Spleen (tissue), 11 donors: ENCODE data around the gene NKX6-2. TPM values are rescaled to one million over a fixed set of nuclear protein-coding genes. Genes with fewer than 3 reads are reported as not detected.

Experiments used
- DNase-seq: peaks from one replicate; pipeline ENCODE4 v3.0.0-alpha.2; 2020
- H3K27ac ChIP-seq, 8 donors: fragments of 200-600 bp; sonication (generic) in 7 of 8; 1 replicate in 4 of 8; 2 replicates in 4 of 8; pipeline versions ENCODE4 v1.5.0 to v1.8.0; 2016 to 2021; ENCODE audit warnings: inconsistent platforms in 4 of 8, mild to moderate bottlenecking in 4 of 8, moderate library complexity in 1 of 8
- H3K27me3 ChIP-seq, 7 donors: fragments of 200-600 bp; sonication (generic) in 6 of 7; replicated peaks in 1 of 7; 1 replicate in 4 of 7; 2 replicates in 3 of 7; pipeline versions ENCODE4 v1.5.0 to v1.8.0; 2016 to 2021; ENCODE audit warnings: inconsistent platforms in 3 of 7, mild to moderate bottlenecking in 1 of 7
- H3K36me3 ChIP-seq, 6 donors: fragments of 200-600 bp; sonication (generic) in 5 of 6; 1 replicate in 4 of 6; 2 replicates in 2 of 6; pipeline versions ENCODE4 v1.5.0 to v1.8.0; 2016 to 2021; ENCODE audit warnings: inconsistent platforms in 2 of 6
- H3K4me1 ChIP-seq, 6 donors: fragments of 200-600 bp; sonication (generic) in 5 of 6; 1 replicate in 3 of 6; 2 replicates in 3 of 6; pipeline versions ENCODE4 v1.5.0 to v1.8.0; 2016 to 2021; ENCODE audit warnings: inconsistent platforms in 3 of 6
- H3K4me3 ChIP-seq, 8 donors: fragments of 200-600 bp; sonication (generic) in 7 of 8; 1 replicate in 4 of 8; 2 replicates in 4 of 8; pipeline versions ENCODE4 v1.5.0 to v1.8.0; 2016 to 2021; ENCODE audit warnings: inconsistent platforms in 4 of 8, mild to moderate bottlenecking in 4 of 8, moderate library complexity in 2 of 8
- H3K9me3 ChIP-seq, 8 donors: fragments of 200-600 bp; sonication (generic) in 7 of 8; 1 replicate in 4 of 8; 2 replicates in 4 of 8; pipeline versions ENCODE4 v1.5.0 to v1.8.0; 2016 to 2021; ENCODE audit warnings: inconsistent platforms in 4 of 8
- CTCF ChIP-seq, 11 experiments: fragments of 200-600 bp in 7 of 11; fragments of 450-650 bp in 4 of 11; sonication (generic) in 4 of 11; IDR thresholded peaks in 8 of 11; conservative IDR thresholded peaks in 3 of 11; 1 replicate in 7 of 11; 2 replicates in 4 of 11; pipeline versions ENCODE4 v1.4.0 to v1.8.0; 2016 to 2021; ENCODE audit warnings: antibody characterized with exemption in 11 of 11, inconsistent platforms in 4 of 11, mild to moderate bottlenecking in 1 of 11
- POLR2A ChIP-seq, 3 donors: fragments of 450-650 bp; IDR thresholded peaks; one replicate each; pipeline ENCODE4 v1.5.1; 2017; ENCODE audit warnings: antibody characterized with exemption in 3 of 3, mild to moderate bottlenecking in 1 of 3
- POLR2AphosphoS5 ChIP-seq, 3 donors: sonication (generic); formaldehyde crosslinking; IDR thresholded peaks; one replicate each; pipeline ENCODE4 v1.5.1; 2017; ENCODE audit warnings: antibody characterized with exemption in 3 of 3
- WGBS, 5 donors: extraction: QIAGEN DNeasy Blood & Tissue Kit in 3 of 5; methylation state at CpG; one replicate each; pipeline versions ENCODE4 v1.1.5 to v1.1.7; 2013 to 2018; 5-methylcytosine and 5-hydroxymethylcytosine counted together
- intact Hi-C: fragments of 100-400 bp; cut with DNase I; formaldehyde crosslinking; loops from one replicate; pipeline ENCODE4 v1.15.0; 2023; ENCODE audit warnings: low total_unique reads
- polyA plus RNA-seq, 3 donors: library from polyadenylated mRNA; stranded (reverse); fragments of 200-250 nt; gene quantifications; one replicate each; pipeline ENCODE4 v1.2.1, GENCODE V29; 2013
- total RNA-seq, 7 donors: library from RNA; depleted of rRNA in 3 of 7; stranded (reverse); fragments of >200 nt in 3 of 7; fragmentation: NEBNext Ultra II Directional in 4 of 7; extraction: Animal tissue kit (Norgen Biotek cat#: 25700) in 4 of 7; gene quantifications; one replicate each; pipeline versions ENCODE4 v1.1.0 to v1.2.1, GENCODE V29; 2016 to 2021
- donor health status: healthy with polysubstance abuse.
- donor health status: DM: no; HTN: no; CAD: no; lungs with moderate emphysema.
- donor health status: DM: no; HTN: no; CAD: no.
- donor health status: Bipolar disorder and iron deficiency.
- donor health status: healthy.
- donor health status: DM: no; HTN: no; CAD: no.
- donor health status: DM: yes; HTN: yes; CAD: no.

Gene NKX6-2
- total and polyA plus RNA-seq, 10 donors = 0.03 to 0.08 TPM; not detected in 8

GRCh38 chr10:132733926-132734325 is 52.0 kb downstream of the NKX6-2 start:
- no peak for DNase-seq
- 92 to 99% (median 95%) methylated on average over 15 to 19 of the region's 19 CpGs for WGBS, 5 donors
- no peaks in the 10 kb centered on the region for H3K9me3 ChIP-seq
- no peak overlapping the region for H3K27ac ChIP-seq
- H3K4me3 ChIP-seq = no peak overlapping the region
- no peak for TF ChIP-seq CTCF (IDR thresholded peaks at IDR 0.05 in 8 of 11, conservative IDR thresholded peaks at IDR 0.05 in 3 of 11)
- no peak for TF ChIP-seq POLR2A (IDR thresholded peaks at IDR 0.05)
- TF ChIP-seq POLR2AphosphoS5 (IDR thresholded peaks at IDR 0.05) = no peak
- no peaks in the 10 kb centered on the region for H3K27me3 ChIP-seq
- intact Hi-C loops = no loop called here
- H3K4me1 ChIP-seq = no peaks in the 10 kb centered on the region
- H3K36me3 ChIP-seq = peaks cover 0 to 96% (median 29%) of the 10 kb centered on the region in 6 donors

Other genes with a start within 250 kb of the NKX6-2 start
- gene INPP5A, start 248.4 kb downstream of the NKX6-2 start, total RNA-seq = 10 to 100 TPM; 24.7 to 41.3 (median 33.7) TPM
- gene INPP5A, start 248.4 kb downstream of the NKX6-2 start, polyA plus RNA-seq = 10 to 100 TPM; 11.1 to 16.5 (median 11.7) TPM
- gene CFAP46, start 156.4 kb upstream of the NKX6-2 start, total RNA-seq = 1 to 10 TPM in 1 of 7 donors, under 1 TPM in 5, not detected in 1; 0.09 to 1.1 (median 0.45) TPM
- under 1 TPM in 2 of 3 donors, not detected in 1; 0.03 to 0.08 TPM for gene CFAP46, start 156.4 kb upstream of the NKX6-2 start, polyA plus RNA-seq